Measurements from ENCODE around the gene PRPF40B.

The PRPF40B gene

GRCh38 chr12:49661191-49661590, 37.8 kb downstream of the PRPF40B start:
- no peak for DNase-seq (ENCODE audit: low spot score)

GRCh38 chr12:49661746-49662145, 38.4 kb downstream of the PRPF40B start:
- no peak for DNase-seq (ENCODE audit: low spot score)

- peak; percentile 74 for DNase-seq (ENCODE audit: low spot score)
These were observed 39.9 kb downstream of the PRPF40B start for GRCh38 chr12:49662998-49663843.

DNA sequence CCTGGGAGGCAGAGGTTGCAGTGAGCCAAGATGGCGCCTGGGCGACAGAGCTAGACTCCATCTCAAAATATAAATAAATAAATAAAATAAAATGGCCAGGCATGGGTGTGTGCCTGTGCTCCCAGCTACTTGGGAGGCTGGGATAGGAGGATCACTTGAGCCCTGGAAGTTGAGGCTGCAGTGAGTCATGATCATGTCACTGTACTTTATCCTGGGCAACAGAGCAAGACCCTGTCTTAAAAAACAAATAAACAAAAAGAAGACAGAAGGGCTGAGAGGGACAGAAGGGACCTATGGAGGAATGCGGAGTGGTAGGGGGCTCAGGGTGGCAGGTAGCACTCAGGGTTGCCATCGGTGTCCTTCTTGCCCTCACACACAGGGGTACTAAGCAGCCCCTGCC, 40.8 kb downstream of the PRPF40B start:
- no peak for DNase-seq (ENCODE audit: low spot score)

GRCh38 chr12:49664591-49665239, 41.4 kb downstream of the PRPF40B start:
- no peak for DNase-seq (ENCODE audit: low spot score)

DNA sequence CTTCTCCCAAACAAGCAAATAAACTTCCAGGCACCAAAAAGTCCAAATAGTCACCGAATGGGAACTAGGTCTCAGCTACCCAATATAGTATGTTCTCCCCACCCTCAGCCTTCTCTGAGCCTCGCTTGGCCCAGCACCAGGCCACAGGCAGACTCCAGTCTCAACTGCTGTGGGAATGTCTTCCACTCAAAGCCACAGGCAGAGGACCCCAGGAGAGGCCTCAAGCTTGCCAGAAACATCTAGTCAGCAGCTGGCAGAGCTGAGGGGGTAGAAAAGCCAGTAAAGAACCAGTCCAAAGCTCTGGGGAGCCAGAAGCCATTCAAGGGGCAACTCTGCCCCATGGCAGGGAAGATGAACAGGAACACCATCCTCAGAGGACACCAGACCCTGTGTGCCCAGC, 42.0 kb downstream of the PRPF40B start:
- no peak for DNase-seq (ENCODE audit: low spot score)

GRCh38 chr12:49666176-49666575, 42.8 kb downstream of the PRPF40B start:
- DNase-seq (ENCODE audit: low spot score): no peak

DNA sequence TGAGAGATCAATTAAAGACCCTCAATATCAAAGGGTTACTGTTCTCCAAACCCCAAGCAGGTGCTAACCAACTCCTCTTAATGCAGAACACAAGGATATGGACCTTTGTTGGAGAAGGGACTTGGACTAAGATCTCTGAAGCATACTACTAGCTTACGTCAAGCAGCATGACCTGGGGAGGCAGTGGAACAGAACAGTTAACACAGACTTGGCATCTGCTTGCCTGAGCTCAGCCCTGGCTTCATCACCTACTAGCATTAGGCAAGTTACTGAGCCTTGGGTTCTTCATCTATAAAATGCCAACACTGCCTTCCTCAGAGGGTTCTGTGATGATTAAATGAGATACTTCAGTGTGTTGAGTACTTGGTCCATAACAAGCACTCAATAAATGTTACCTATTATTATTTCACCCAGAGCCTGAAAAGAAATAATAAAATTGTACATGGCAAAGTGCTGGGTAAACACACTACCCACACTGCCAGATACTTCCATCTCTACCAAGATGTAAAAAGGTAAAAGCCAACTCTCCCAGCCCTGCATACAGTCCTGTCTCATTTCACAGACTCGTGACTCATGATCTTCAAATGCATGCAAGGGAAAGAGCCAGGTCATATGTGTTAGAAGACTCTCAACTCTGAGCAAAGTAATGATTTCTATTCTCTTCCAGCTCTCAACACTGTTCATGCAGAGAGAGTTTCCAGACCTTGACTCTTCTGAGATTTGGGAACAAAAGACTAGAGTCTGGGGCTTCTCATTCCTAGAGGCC, 44.1 kb downstream of the PRPF40B start:
- no peak for DNase-seq (ENCODE audit: low spot score)

DNA sequence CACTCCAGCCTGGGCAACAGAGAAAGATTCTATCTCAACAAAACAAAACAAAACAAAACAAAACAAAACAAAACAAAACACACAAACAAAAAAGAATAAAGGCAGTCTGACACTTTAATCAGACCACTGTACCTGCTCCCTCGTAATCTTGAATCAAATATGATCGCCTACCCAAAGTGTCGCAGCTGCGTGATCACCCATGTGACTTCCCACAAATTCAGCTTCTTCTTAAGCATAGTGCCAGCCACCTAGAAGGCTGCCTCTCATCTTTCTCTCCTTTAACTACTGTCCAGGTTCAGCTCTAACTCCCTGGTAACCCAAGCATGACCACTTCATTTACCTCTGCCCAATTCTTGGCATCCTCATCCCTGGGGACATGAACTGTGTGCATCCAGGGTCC, 46.4 kb downstream of the PRPF40B start:
- no peak for DNase-seq (ENCODE audit: low spot score)

- peak; percentile 63 for DNase-seq (ENCODE audit: low spot score)
These were observed 47.8 kb downstream of the PRPF40B start for GRCh38 chr12:49671031-49671765.

DNA sequence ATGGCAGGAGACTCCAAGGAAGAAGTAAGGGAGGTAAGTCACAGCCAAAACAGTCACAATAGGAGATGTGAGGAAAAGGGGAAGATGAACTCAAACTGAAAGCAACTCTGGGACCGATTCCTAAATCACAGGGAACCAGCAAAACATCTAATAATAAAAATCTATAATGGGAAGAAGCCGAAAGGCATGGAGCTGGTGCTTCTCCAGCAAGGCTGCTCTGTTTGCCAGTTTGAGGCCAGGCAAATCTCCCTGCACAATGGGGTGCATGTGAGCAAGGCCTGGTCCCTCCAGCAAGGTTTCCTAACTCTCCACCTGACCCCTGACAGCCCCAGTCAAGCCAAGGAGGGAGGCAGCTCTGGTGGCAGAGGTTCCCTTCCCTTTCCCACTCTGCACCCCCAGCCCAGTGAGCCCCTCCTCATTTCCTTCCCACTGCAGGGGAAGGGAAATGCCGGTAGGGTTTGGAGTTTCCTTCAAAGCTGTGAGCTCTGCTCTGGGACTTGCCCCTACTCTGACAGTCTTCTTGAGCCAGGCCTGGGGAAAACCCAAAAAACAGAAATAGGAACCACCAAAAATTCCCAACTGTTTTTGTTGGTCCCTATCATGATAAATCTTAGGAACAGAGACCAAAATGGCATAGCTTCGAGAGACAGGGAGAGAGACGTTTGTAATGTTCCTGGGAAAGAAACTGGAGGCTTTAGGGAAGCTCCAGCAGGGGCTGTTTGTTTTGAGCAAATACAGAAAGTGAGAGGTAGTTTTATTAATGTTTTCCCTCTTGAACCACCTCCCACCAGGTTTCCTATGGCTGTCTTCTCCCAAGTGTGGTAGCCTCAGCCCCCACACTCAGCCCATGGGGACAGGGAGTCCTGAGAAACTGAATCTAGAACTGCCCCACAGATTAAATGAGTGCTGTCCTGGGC, 49.2 kb downstream of the PRPF40B start:
- DNase-seq (ENCODE audit: low spot score): peak; percentile 69

GRCh38 chr12:49673446-49674317, 50.3 kb downstream of the PRPF40B start:
- peak; percentile 99 for DNase-seq (ENCODE audit: low spot score)

- peak; percentile 42 for DNase-seq (ENCODE audit: low spot score)
These were observed 51.1 kb downstream of the PRPF40B start for GRCh38 chr12:49674318-49674981.

GRCh38 chr12:49675137-49675536, 51.8 kb downstream of the PRPF40B start:
- DNase-seq (ENCODE audit: low spot score): no peak

- DNase-seq (ENCODE audit: low spot score): no peak
These were observed 55.4 kb downstream of the PRPF40B start for GRCh38 chr12:49678711-49679110.

DNA sequence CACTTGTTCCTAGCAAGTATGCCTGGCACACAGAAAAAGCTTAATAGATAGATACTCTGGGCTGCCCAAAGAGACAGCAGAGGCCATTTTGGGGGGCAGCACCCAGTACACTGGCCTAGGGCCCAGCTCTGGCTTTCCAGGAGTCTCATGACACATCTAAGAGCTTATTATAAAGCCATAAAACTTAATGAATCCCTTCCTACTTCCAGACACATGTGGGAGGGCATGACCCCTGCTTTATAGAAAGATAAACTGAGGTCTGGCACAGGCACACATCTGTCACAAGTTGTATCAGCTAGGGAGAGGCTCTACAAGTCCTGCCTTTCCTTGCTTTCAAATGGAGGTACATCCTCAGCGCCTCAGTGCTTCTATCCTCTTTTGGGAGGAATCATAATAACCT, 56.7 kb downstream of the PRPF40B start:
- no peak for DNase-seq (ENCODE audit: low spot score)

- no peak for DNase-seq (ENCODE audit: low spot score)
These were observed 60.4 kb downstream of the PRPF40B start for GRCh38 chr12:49683599-49684309.

DNA sequence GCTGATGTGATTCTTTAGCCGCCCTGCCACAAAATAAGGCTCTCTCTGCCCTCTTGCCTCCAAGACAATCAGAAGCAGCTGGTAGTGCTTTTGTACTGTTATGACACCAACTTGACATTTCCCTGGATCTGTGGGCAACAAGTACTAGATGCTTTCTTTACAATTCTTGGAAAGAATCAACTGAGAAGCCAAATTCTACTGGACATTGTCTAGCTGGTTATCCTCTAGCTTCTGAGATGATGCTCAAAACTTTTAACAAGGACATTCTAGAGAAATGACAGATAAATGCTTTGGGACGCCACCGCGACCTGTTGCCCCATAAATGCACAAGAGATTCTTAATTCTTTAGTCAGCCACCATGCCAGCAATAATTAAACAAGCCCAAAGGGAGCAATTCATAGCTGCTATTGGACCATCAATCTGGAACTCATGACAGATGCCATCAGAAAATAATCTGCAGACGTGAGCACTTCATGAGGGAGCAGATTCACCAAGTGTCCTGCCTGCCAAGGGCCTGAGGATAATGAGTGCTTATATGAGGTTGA, 61.0 kb downstream of the PRPF40B start:
- DNase-seq (ENCODE audit: low spot score): no peak

Data from Ammon's horn (tissue), 1 donor.